CD14-positive monocyte (primary cell): Measurements from ENCODE around the gene DRC1. TPM values are rescaled to one million over a fixed set of nuclear protein-coding genes. Genes with fewer than 3 reads are reported as not detected.
"Not testable (repeated sequence)": the region's sequence is repeated elsewhere in the genome, so short reads cannot be mapped to it uniquely, and the experiment has no call there.

Experiments used
- DNase-seq, 3 donors: peaks; one replicate each; pipeline ENCODE4 v3.0.0-alpha.2; 2011 to 2022
- H2AFZ ChIP-seq: 2 replicates; pipeline ENCODE4 v1.6.0; 2012; ENCODE audit warnings: mild to moderate bottlenecking, low read depth, low read length, inconsistent platforms; ENCODE audit not compliant: insufficient read depth, poor library complexity, severe bottlenecking
- H3K27ac ChIP-seq, 2 donors: 1 replicate in 1 of 2; 2 replicates in 1 of 2; pipeline ENCODE4 v1.5.1; 2012 to 2013; ENCODE audit warnings: low read length in 2 of 2, control low read depth in 1 of 2, inconsistent platforms in 1 of 2, low read depth in 1 of 2, mild to moderate bottlenecking in 1 of 2
- H3K27me3 ChIP-seq, 2 donors: one replicate each; pipeline versions ENCODE4 v1.6.0 to v1.6.1; 2011 to 2013; ENCODE audit warnings: low read length in 2 of 2; ENCODE audit not compliant: control insufficient read depth in 2 of 2, insufficient read depth in 2 of 2
- H3K36me3 ChIP-seq, 2 donors: replicated peaks in 1 of 2; 1 replicate in 1 of 2; 2 replicates in 1 of 2; pipeline versions ENCODE4 v1.5.1 to v1.6.1; 2012 to 2013; ENCODE audit warnings: low read length in 2 of 2, control low read depth in 1 of 2, inconsistent platforms in 1 of 2, mild to moderate bottlenecking in 1 of 2; ENCODE audit not compliant: insufficient read depth in 2 of 2, control insufficient read depth in 1 of 2
- H3K4me1 ChIP-seq, 2 donors: 1 replicate in 1 of 2; 2 replicates in 1 of 2; pipeline versions ENCODE4 v1.5.1 to v1.6.1; 2012 to 2013; ENCODE audit warnings: low read length in 2 of 2, control low read depth in 1 of 2, inconsistent platforms in 1 of 2, mild to moderate bottlenecking in 1 of 2, moderate library complexity in 1 of 2; ENCODE audit not compliant: insufficient read depth in 2 of 2, control insufficient read depth in 1 of 2
- H3K4me2 ChIP-seq: replicated peaks from 2 replicates; pipeline ENCODE3; 2012; ENCODE audit warnings: low read length, moderate library complexity, mild to moderate bottlenecking; ENCODE audit not compliant: poor library complexity, severe bottlenecking; ENCODE audit errors: extremely low read depth
- H3K4me3 ChIP-seq, 3 experiments: fragments of 200-600 bp in 1 of 3; sonication (generic) in 1 of 3; replicated peaks in 1 of 3; 1 replicate in 2 of 3; 2 replicates in 1 of 3; pipeline ENCODE4 v1.5.1; 2011 to 2013; ENCODE audit warnings: low read length in 3 of 3, mild to moderate bottlenecking in 3 of 3, control low read depth in 2 of 3, low read depth in 2 of 3, inconsistent platforms in 1 of 3, moderate library complexity in 1 of 3
- H3K79me2 ChIP-seq: 2 replicates; pipeline ENCODE4 v1.6.0; 2012; ENCODE audit warnings: mild to moderate bottlenecking, control low read depth, inconsistent platforms, low read length, moderate library complexity; ENCODE audit not compliant: insufficient read depth
- H3K9ac ChIP-seq: 2 replicates; pipeline ENCODE4 v1.6.0; 2017; ENCODE audit warnings: low read length, mild to moderate bottlenecking; ENCODE audit not compliant: insufficient read depth, poor library complexity, severe bottlenecking
- H3K9me3 ChIP-seq, 2 donors: replicated peaks in 1 of 2; 1 replicate in 1 of 2; 2 replicates in 1 of 2; pipeline versions ENCODE4 v1.5.1 to v1.6.1; 2012 to 2013; ENCODE audit warnings: low read length in 2 of 2, control low read depth in 1 of 2; ENCODE audit not compliant: control insufficient read depth in 1 of 2, insufficient read depth in 1 of 2
- H4K20me1 ChIP-seq: 2 replicates; pipeline ENCODE4 v1.6.0; 2012; ENCODE audit warnings: mild to moderate bottlenecking, low read length, control low read depth, moderate library complexity; ENCODE audit not compliant: insufficient read depth
- H3K27ac Mint-ChIP-seq, 7 donors: one replicate each; pipeline ENCODE4 v1.8.0; 2020; ENCODE audit warnings: mild to moderate bottlenecking in 7 of 7, mixed read lengths in 7 of 7, moderate library complexity in 6 of 7, inconsistent platforms in 2 of 7
- H3K27me3 Mint-ChIP-seq, 3 donors: one replicate each; pipeline ENCODE4 v1.8.0; 2021 to 2022; ENCODE audit warnings: low read depth in 3 of 3, mild to moderate bottlenecking in 3 of 3, mixed read lengths in 3 of 3, moderate library complexity in 3 of 3, inconsistent platforms in 1 of 3
- H3K36me3 Mint-ChIP-seq, 2 donors: one replicate each; pipeline ENCODE4 v1.8.0; 2020; ENCODE audit warnings: mixed read lengths in 2 of 2, inconsistent platforms in 1 of 2, mild to moderate bottlenecking in 1 of 2
- H3K4me1 Mint-ChIP-seq: one replicate; pipeline ENCODE4 v1.8.0; 2020; ENCODE audit warnings: mild to moderate bottlenecking, mixed read lengths
- H3K4me3 Mint-ChIP-seq, 2 donors: one replicate each; pipeline ENCODE4 v1.8.0; 2020; ENCODE audit warnings: mild to moderate bottlenecking in 2 of 2, mixed read lengths in 2 of 2, moderate library complexity in 1 of 2
- H3K9me3 Mint-ChIP-seq, 7 donors: one replicate each; pipeline ENCODE4 v1.8.0; 2020 to 2022; ENCODE audit warnings: mixed read lengths in 7 of 7, mild to moderate bottlenecking in 6 of 7, moderate library complexity in 6 of 7, inconsistent platforms in 2 of 7
- WGBS: methylation state at CpG from one replicate; pipeline ENCODE4 v1.1.5; 2013; ENCODE audit warnings: missing lambda C conversion rate; ENCODE audit not compliant: insufficient coverage; 5-methylcytosine and 5-hydroxymethylcytosine counted together
- intact Hi-C, 2 donors: fragments of 100-400 bp; cut with micrococcal nuclease; formaldehyde crosslinking; loops; one replicate each; pipeline versions ENCODE4 v1.15.0 to v1.15.1; 2023
- polyA plus RNA-seq, 3 donors: library from polyadenylated mRNA; depleted of rRNA in 1 of 3; unstranded in 2 of 3; stranded (reverse) in 1 of 3; fragments of 300-500 nt in 2 of 3; fragments of >200 nt in 1 of 3; fragmentation: Illumina TruSeq in 2 of 3; gene quantifications; 1 replicate in 2 of 3; 2 replicates in 1 of 3; pipeline ENCODE4 v1.2.3, GENCODE V29; 2012 to 2021
- TF ChIP-seq, protein P1 (sequence below): fragments of 200-600 bp; IDR thresholded peaks from one replicate; pipeline ENCODE4 v1.8.0; 2022; ENCODE audit warnings: antibody characterized with exemption, mild to moderate bottlenecking

The DRC1 gene
- polyA plus RNA-seq, 3 donors, result not detected

DNA sequence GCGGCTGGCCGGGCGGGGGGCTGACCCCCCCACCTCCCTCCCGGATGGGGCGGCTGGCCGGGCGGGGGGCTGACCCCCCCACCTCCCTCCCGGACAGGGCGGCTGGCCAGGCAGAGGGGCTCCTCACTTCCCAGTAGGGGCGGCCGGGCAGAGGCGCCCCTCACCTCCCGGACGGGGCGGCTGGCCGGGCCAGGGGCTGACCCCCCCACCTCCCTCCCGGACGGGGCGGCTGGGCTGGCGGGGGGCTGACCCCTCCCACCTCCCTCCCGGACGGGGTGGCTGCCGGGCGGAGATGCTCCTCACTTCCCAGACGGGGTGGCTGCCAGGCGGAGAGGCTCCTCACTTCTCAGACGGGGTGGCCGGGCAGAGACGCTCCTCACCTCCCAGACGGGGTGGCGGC is 30.8 kb upstream of the DRC1 start:
- WGBS, result no CpG with 5 or more reads among the region's 31 CpGs
- H3K36me3 ChIP-seq, result peaks cover 43 to 75% of the 10 kb centered on the region in 2 donors
- H3K27ac Mint-ChIP-seq, result not testable (repeated sequence)

DNA sequence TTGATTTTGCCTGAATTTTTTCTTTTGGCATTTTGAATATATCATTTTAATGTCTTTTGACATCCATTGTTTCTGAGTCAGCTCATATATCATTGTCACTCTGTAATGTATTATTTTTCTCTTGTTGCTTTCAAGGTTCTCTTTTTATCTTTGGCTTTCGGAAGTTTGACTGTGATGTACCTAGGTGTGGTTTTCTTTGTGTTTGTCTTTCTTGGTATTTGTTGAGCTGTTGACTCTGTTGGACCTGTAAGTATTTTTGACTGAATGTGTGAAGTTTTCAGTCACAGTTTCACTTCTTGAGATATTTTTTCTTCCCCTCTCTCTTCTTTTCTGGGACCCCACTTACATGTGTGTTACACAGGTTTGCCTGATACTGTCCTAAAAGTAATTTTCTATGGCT is 24.9 kb upstream of the DRC1 start:
- peaks cover under 1% of the 10 kb centered on the region for H3K4me1 Mint-ChIP-seq
- Histone ChIP-seq H3K4me3 (no peak overlapping the region), H2AFZ (no peak overlapping the region), H3K79me2 (no peaks in the 10 kb centered on the region), H3K4me2 (no peak overlapping the region), H3K27ac (no peak overlapping the region), H3K27me3 (no peaks in the 10 kb centered on the region), H3K9me3 (no peaks in the 10 kb centered on the region), H3K4me1 (peaks cover under 1 to 2% of the 10 kb centered on the region in 2 donors), H4K20me1 (no peaks in the 10 kb centered on the region), H3K9ac (no peak overlapping the region), H3K36me3 (peaks cover 28 to 78% of the 10 kb centered on the region in 2 donors)
- H3K27me3 Mint-ChIP-seq, result no peaks in the 10 kb centered on the region
- TF ChIP-seq, protein P1, sequence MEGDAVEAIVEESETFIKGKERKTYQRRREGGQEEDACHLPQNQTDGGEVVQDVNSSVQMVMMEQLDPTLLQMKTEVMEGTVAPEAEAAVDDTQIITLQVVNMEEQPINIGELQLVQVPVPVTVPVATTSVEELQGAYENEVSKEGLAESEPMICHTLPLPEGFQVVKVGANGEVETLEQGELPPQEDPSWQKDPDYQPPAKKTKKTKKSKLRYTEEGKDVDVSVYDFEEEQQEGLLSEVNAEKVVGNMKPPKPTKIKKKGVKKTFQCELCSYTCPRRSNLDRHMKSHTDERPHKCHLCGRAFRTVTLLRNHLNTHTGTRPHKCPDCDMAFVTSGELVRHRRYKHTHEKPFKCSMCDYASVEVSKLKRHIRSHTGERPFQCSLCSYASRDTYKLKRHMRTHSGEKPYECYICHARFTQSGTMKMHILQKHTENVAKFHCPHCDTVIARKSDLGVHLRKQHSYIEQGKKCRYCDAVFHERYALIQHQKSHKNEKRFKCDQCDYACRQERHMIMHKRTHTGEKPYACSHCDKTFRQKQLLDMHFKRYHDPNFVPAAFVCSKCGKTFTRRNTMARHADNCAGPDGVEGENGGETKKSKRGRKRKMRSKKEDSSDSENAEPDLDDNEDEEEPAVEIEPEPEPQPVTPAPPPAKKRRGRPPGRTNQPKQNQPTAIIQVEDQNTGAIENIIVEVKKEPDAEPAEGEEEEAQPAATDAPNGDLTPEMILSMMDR, result no peak
- H3K36me3 Mint-ChIP-seq, result peaks cover 51 to 58% of the 10 kb centered on the region in 2 donors
- no CpG with 5 or more reads among the region's 1 CpG for WGBS
- no peak overlapping the region for H3K4me3 Mint-ChIP-seq
- no peak for DNase-seq
- intact Hi-C loops, result no loop called here
- H3K9me3 Mint-ChIP-seq, result no peaks in the 10 kb centered on the region
- H3K27ac Mint-ChIP-seq, result no peak overlapping the region

More for the DNA sequence above, 30.8 kb upstream of the DRC1 start:
- intact Hi-C loops, H3K4me3 ChIP-seq, H4K20me1 ChIP-seq, H3K9ac ChIP-seq, H2AFZ ChIP-seq, H3K4me2 ChIP-seq, H3K27ac ChIP-seq, H3K9me3 ChIP-seq, H3K4me3 Mint-ChIP-seq, DNase-seq, H3K4me1 Mint-ChIP-seq, H3K4me1 ChIP-seq, H3K27me3 ChIP-seq, H3K9me3 Mint-ChIP-seq, H3K79me2 ChIP-seq, H3K27me3 Mint-ChIP-seq: not testable (repeated sequence)
- peaks cover 52 to 60% of the 10 kb centered on the region in 2 donors for H3K36me3 Mint-ChIP-seq
